Measurements from ENCODE around the gene KAZN.

The KAZN gene

GRCh38 chr1:15073799-15074308 lies 475.4 kb downstream of the KAZN start:
- no peak overlapping the region for H3K4me3 ChIP-seq (ENCODE audit: low read depth in 1 of 2, low read length in 1 of 2)
- no peaks in the 10 kb centered on the region for H3K9me3 ChIP-seq
- TF ChIP-seq CTCF (IDR thresholded peaks at IDR 0.05), result no peak

GRCh38 chr1:15075175-15075574 lies 476.7 kb downstream of the KAZN start:
- TF ChIP-seq CTCF (IDR thresholded peaks at IDR 0.05), result no peak

More at GRCh38 chr1:15073799-15074308, 475.4 kb downstream of the KAZN start:
- H3K4me1 ChIP-seq (ENCODE audit: control insufficient read depth in 1 of 2, insufficient read depth in 1 of 2, low read depth in 1 of 2, low read length in 1 of 2), result no peaks in the 10 kb centered on the region
- H3K27me3 ChIP-seq, result no peaks in the 10 kb centered on the region
- no peaks in the 10 kb centered on the region for H3K36me3 ChIP-seq
- no peak overlapping the region for H3K27ac ChIP-seq

GRCh38 chr1:15075817-15076216 lies 477.3 kb downstream of the KAZN start:
- Histone ChIP-seq H3K36me3 (no peaks in the 10 kb centered on the region), H3K27ac (no peak overlapping the region), H3K27me3 (no peaks in the 10 kb centered on the region), H3K9me3 (no peaks in the 10 kb centered on the region), H3K4me3 (ENCODE audit: low read depth in 1 of 2, low read length in 1 of 2) (no peak overlapping the region), H3K4me1 (ENCODE audit: control insufficient read depth in 1 of 2, insufficient read depth in 1 of 2, low read depth in 1 of 2, low read length in 1 of 2) (no peaks in the 10 kb centered on the region)
- no peak for TF ChIP-seq CTCF (IDR thresholded peaks at IDR 0.05)

More at GRCh38 chr1:15075175-15075574, 476.7 kb downstream of the KAZN start:
- H3K27me3 ChIP-seq, result no peaks in the 10 kb centered on the region
- H3K36me3 ChIP-seq, result no peaks in the 10 kb centered on the region
- H3K27ac ChIP-seq, result no peak overlapping the region
- no peak overlapping the region for H3K4me3 ChIP-seq (ENCODE audit: low read depth in 1 of 2, low read length in 1 of 2)
- H3K4me1 ChIP-seq (ENCODE audit: control insufficient read depth in 1 of 2, insufficient read depth in 1 of 2, low read depth in 1 of 2, low read length in 1 of 2), result no peaks in the 10 kb centered on the region
- H3K9me3 ChIP-seq, result no peaks in the 10 kb centered on the region

- Histone ChIP-seq H3K27ac (no peak overlapping the region), H3K27me3 (no peaks in the 10 kb centered on the region), H3K4me1 (ENCODE audit: control insufficient read depth in 1 of 2, insufficient read depth in 1 of 2, low read depth in 1 of 2, low read length in 1 of 2) (no peaks in the 10 kb centered on the region), H3K36me3 (no peaks in the 10 kb centered on the region), H3K4me3 (ENCODE audit: low read depth in 1 of 2, low read length in 1 of 2) (no peak overlapping the region), H3K9me3 (no peaks in the 10 kb centered on the region)
- no peak for TF ChIP-seq CTCF (IDR thresholded peaks at IDR 0.05)
Observed at GRCh38 chr1:15076807-15077206, 478.3 kb downstream of the KAZN start.

GRCh38 chr1:15077384-15077783 lies 478.9 kb downstream of the KAZN start:
- Histone ChIP-seq H3K4me3 (ENCODE audit: low read depth in 1 of 2, low read length in 1 of 2) (no peak overlapping the region), H3K27me3 (no peaks in the 10 kb centered on the region), H3K36me3 (no peaks in the 10 kb centered on the region), H3K27ac (no peak overlapping the region), H3K9me3 (no peaks in the 10 kb centered on the region), H3K4me1 (ENCODE audit: control insufficient read depth in 1 of 2, insufficient read depth in 1 of 2, low read depth in 1 of 2, low read length in 1 of 2) (no peaks in the 10 kb centered on the region)
- no peak for TF ChIP-seq CTCF (IDR thresholded peaks at IDR 0.05)
